Endothelial cell of umbilical vein (primary cell): Measurements from ENCODE around the gene LDLRAD3. TPM values are rescaled to one million over a fixed set of nuclear protein-coding genes. Genes with fewer than 3 reads are reported as not detected.

Source experiments
- BruUV-seq: library from RNA; stranded (reverse); fragments of 400-500 nt; replicated peaks from 2 replicates; lab custom pipeline; 2021; lab: Mats Ljungman, UMichigan
- CTCF ChIA-PET: fragments of 300-600, 350-600 bp; sonication (Branson Sonifier 250); formaldehyde crosslinking; loops from one replicate; lab custom pipeline; 2021; ENCODE audit warnings: antibody characterized with exemption, inconsistent platforms; lab: Charles Lee
- POLR2A ChIA-PET: fragments of 300-600, 350-600 bp; sonication (Branson Sonifier 250); formaldehyde crosslinking; loops from one replicate; lab custom pipeline; 2021; ENCODE audit warnings: antibody characterized with exemption, inconsistent platforms; lab: Charles Lee
- DNase-seq: peaks from one replicate; pipeline ENCODE4 v3.0.0-alpha.2; 2011; ENCODE audit warnings: low read depth, low spot score
- FAIRE-seq: peaks from 2 replicates; lab custom pipeline; 2011; peaks lifted over from hg19 to GRCh38; lab: Jason Lieb, UNC
- H2AFZ ChIP-seq: 2 replicates; pipeline ENCODE4 v1.6.0; 2012; ENCODE audit warnings: low read depth, low read length, control low read depth, inconsistent platforms
- H3K27ac ChIP-seq: 2 replicates; pipeline ENCODE4 v1.5.1; 2011; ENCODE audit warnings: low read depth, mild to moderate bottlenecking, control low read depth, low read length, moderate library complexity; ENCODE audit not compliant: insufficient read depth
- H3K27me3 ChIP-seq, 2 experiments: 2 replicates each; pipeline versions ENCODE4 v1.6.0 to v1.6.1; 2011; ENCODE audit warnings: low read length in 2 of 2, mixed read lengths in 1 of 2; ENCODE audit not compliant: control insufficient read depth in 2 of 2, insufficient read depth in 2 of 2
- H3K36me3 ChIP-seq, 2 experiments: 2 replicates in 1 of 2; 3 replicates in 1 of 2; pipeline ENCODE4 v1.5.1; 2011; ENCODE audit warnings: low read length in 2 of 2, mild to moderate bottlenecking in 1 of 2, moderate library complexity in 1 of 2; ENCODE audit not compliant: control insufficient read depth in 2 of 2, insufficient read depth in 2 of 2; ENCODE audit errors: extremely low read depth in 1 of 2
- H3K4me1 ChIP-seq: 3 replicates; pipeline ENCODE4 v1.5.1; 2011; ENCODE audit warnings: mild to moderate bottlenecking, low read length; ENCODE audit not compliant: control insufficient read depth, insufficient read depth; ENCODE audit errors: extremely low read depth
- H3K4me2 ChIP-seq: 2 replicates; pipeline ENCODE4 v1.6.1; 2011; ENCODE audit warnings: low read length, control low read depth, mixed read lengths; ENCODE audit not compliant: insufficient read depth
- H3K4me3 ChIP-seq, 3 experiments: fragments of 200-600 bp in 1 of 3; sonication (generic), shearing (Covaris generic) in 1 of 3; replicated peaks in 1 of 3; 2 replicates each; pipeline ENCODE4 v1.5.1; 2011 to 2016; ENCODE audit warnings: control low read depth in 3 of 3, low read length in 3 of 3, mild to moderate bottlenecking in 2 of 3, inconsistent platforms in 1 of 3, low read depth in 1 of 3, moderate library complexity in 1 of 3; ENCODE audit not compliant: insufficient read depth in 1 of 3
- H3K79me2 ChIP-seq: 2 replicates; pipeline ENCODE4 v1.6.0; 2012; ENCODE audit warnings: low read length, inconsistent platforms; ENCODE audit not compliant: control insufficient read depth, insufficient read depth
- H3K9ac ChIP-seq: replicated peaks from 2 replicates; pipeline ENCODE3; 2011; ENCODE audit warnings: low read length, control low read depth; ENCODE audit not compliant: insufficient read depth; ENCODE audit errors: extremely low read depth
- H3K9me1 ChIP-seq: replicated peaks from 3 replicates; pipeline ENCODE4 v1.6.0; 2011; ENCODE audit warnings: mild to moderate bottlenecking, low read length; ENCODE audit not compliant: control insufficient read depth, insufficient read depth; ENCODE audit errors: extremely low read depth
- H3K9me3 ChIP-seq: replicated peaks from 2 replicates; pipeline ENCODE4 v1.5.1; 2012; ENCODE audit warnings: low read length, inconsistent platforms; ENCODE audit not compliant: control insufficient read depth, insufficient read depth
- H4K20me1 ChIP-seq: replicated peaks from 2 replicates; pipeline ENCODE3; 2011; ENCODE audit warnings: mild to moderate bottlenecking, low read length; ENCODE audit not compliant: control insufficient read depth, insufficient read depth; ENCODE audit errors: extremely low read depth
- EZH2 ChIP-seq: IDR thresholded peaks from 2 replicates; pipeline ENCODE4 v1.6.1; 2012; ENCODE audit warnings: borderline replicate concordance, low read depth, mild to moderate bottlenecking, moderate library complexity, low read length, inconsistent platforms; ENCODE audit not compliant: severe bottlenecking
- FOS ChIP-seq: IDR thresholded peaks from 2 replicates; pipeline ENCODE4 v1.6.1; 2011; ENCODE audit warnings: mild to moderate bottlenecking, low read length, moderate library complexity, borderline replicate concordance; ENCODE audit not compliant: insufficient read depth
- GATA2 ChIP-seq: IDR thresholded peaks from 2 replicates; pipeline ENCODE4 v1.7.0; 2011; ENCODE audit warnings: low read depth, mild to moderate bottlenecking, moderate library complexity, mixed read lengths, low read length; ENCODE audit not compliant: insufficient read length, insufficient read depth
- JUN ChIP-seq: IDR thresholded peaks from 2 replicates; pipeline ENCODE4 v1.6.1; 2011; ENCODE audit warnings: borderline replicate concordance, low read depth; ENCODE audit not compliant: insufficient read length, insufficient read depth
- MYC ChIP-seq: IDR thresholded peaks from one replicate; pipeline ENCODE4 v1.6.1; 2011; ENCODE audit warnings: mild to moderate bottlenecking, low read depth, low read length
- POLR2A ChIP-seq: IDR thresholded peaks from 2 replicates; pipeline ENCODE4 v1.6.1; 2012; ENCODE audit warnings: low read depth, mild to moderate bottlenecking, control low read depth, low read length
- POLR2AphosphoS5 ChIP-seq: IDR thresholded peaks from 2 replicates; pipeline ENCODE4 v1.6.1; 2012; ENCODE audit warnings: low read depth, mild to moderate bottlenecking, control low read depth, low read length, moderate library complexity; ENCODE audit not compliant: insufficient read depth
- dilution Hi-C: fragments of 300-500 bp; cut with MboI; formaldehyde crosslinking; loops from one replicate; pipeline ENCODE4 v1.15.0; 2019; ENCODE audit warnings: low sequenced_read_pairs; ENCODE audit not compliant: extremely low pct_ligation_motif_present
- intact Hi-C: fragments of 100-400 bp; cut with micrococcal nuclease; formaldehyde crosslinking; loops from one replicate; pipeline ENCODE4 v1.10.0; 2022
- polyA plus RNA-seq, 4 experiments: library from polyadenylated mRNA; depleted of rRNA in 3 of 4; stranded (reverse) in 3 of 4; unstranded in 1 of 4; fragments of >200 nt; gene quantifications; 2 replicates each; pipeline versions ENCODE4 v1.2.1 to v1.2.3, GENCODE V29; 2011 to 2012; ENCODE audit warnings: missing spikeins in 1 of 4
- total RNA-seq: library from RNA; stranded (reverse); gene quantifications from 2 replicates; pipeline ENCODE4 v1.2.3, GENCODE V29; 2021
- TF ChIP-seq, protein P1 (sequence below), 2 donors: IDR thresholded peaks; 1 replicate in 1 of 2; 2 replicates in 1 of 2; pipeline ENCODE4 v1.5.1; 2011; ENCODE audit warnings: low read length in 2 of 2, mild to moderate bottlenecking in 2 of 2, moderate library complexity in 2 of 2, control low read depth in 1 of 2, inconsistent platforms in 1 of 2, low read depth in 1 of 2; ENCODE audit not compliant: insufficient read depth in 1 of 2; ENCODE audit errors: extremely low read depth in 1 of 2
- TF ChIP-seq, protein P2 (sequence below): IDR thresholded peaks from 2 replicates; pipeline ENCODE4 v1.6.1; 2011; ENCODE audit not compliant: insufficient read depth, insufficient read length

The LDLRAD3 gene
- total and polyA plus RNA-seq, 2 donors (not counting 3 experiments of a cell fraction or from before 2014, with no cell fraction given) = 17.9 to 25.1 TPM

DNA sequence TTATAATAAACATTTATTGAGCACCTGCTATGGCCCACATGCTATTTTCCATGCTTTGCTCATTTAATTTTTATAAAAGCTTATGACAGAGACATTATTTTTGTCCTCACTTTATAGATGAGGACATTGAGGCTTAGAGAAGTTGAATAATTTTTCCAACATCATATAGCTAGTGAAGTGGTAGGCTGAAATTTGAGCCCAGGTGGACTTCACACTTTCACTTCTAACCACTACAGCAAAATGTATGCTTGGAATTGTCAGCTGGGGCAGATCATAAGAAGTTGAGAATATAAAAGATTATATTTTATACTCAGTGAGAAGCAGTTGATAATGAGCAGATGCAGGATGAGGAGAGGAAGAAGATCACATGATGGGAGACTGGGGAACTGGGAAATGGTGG is 146.1 kb downstream of the LDLRAD3 start:
- Histone ChIP-seq H3K27ac (no peak overlapping the region), H3K9me3 (no peaks in the 10 kb centered on the region), H3K9me1 (no peaks in the 10 kb centered on the region), H3K4me2 (no peak overlapping the region), H4K20me1 (no peaks in the 10 kb centered on the region), H3K27me3 (no peaks in the 10 kb centered on the region), H3K9ac (no peak overlapping the region), H3K79me2 (no peaks in the 10 kb centered on the region), H3K36me3 (no peaks in the 10 kb centered on the region), H2AFZ (no peak overlapping the region), H3K4me3 (no peak overlapping the region), H3K4me1 (peaks cover 12% of the 10 kb centered on the region)
- intact Hi-C loops = no loop called here
- CTCF ChIA-PET = interaction anchor here (0.7 to 3.0 kb wide), 6 partner anchors 12 to 268 kb away, joined by 3 to 14 read pairs (median 4); no protein-coding TSS in a partner anchor
- no peak for DNase-seq
- TF ChIP-seq, protein P1, sequence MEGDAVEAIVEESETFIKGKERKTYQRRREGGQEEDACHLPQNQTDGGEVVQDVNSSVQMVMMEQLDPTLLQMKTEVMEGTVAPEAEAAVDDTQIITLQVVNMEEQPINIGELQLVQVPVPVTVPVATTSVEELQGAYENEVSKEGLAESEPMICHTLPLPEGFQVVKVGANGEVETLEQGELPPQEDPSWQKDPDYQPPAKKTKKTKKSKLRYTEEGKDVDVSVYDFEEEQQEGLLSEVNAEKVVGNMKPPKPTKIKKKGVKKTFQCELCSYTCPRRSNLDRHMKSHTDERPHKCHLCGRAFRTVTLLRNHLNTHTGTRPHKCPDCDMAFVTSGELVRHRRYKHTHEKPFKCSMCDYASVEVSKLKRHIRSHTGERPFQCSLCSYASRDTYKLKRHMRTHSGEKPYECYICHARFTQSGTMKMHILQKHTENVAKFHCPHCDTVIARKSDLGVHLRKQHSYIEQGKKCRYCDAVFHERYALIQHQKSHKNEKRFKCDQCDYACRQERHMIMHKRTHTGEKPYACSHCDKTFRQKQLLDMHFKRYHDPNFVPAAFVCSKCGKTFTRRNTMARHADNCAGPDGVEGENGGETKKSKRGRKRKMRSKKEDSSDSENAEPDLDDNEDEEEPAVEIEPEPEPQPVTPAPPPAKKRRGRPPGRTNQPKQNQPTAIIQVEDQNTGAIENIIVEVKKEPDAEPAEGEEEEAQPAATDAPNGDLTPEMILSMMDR (IDR thresholded peaks at IDR 0.05; ENCODE audit: extremely low read depth in 1 of 2, insufficient read depth in 1 of 2, low read depth in 1 of 2, low read length in 2 of 2) = no peak
- TF ChIP-seq GATA2 (no peak), POLR2AphosphoS5 (no peak)
- POLR2A ChIA-PET = interaction anchor here (0.6 kb wide), 1 partner anchor 25 kb away, joined by 3 read pairs; no protein-coding TSS in a partner anchor
- BruUV-seq = no TSS peak
- dilution Hi-C loops = no loop called here
- FAIRE-seq = no peak

DNA sequence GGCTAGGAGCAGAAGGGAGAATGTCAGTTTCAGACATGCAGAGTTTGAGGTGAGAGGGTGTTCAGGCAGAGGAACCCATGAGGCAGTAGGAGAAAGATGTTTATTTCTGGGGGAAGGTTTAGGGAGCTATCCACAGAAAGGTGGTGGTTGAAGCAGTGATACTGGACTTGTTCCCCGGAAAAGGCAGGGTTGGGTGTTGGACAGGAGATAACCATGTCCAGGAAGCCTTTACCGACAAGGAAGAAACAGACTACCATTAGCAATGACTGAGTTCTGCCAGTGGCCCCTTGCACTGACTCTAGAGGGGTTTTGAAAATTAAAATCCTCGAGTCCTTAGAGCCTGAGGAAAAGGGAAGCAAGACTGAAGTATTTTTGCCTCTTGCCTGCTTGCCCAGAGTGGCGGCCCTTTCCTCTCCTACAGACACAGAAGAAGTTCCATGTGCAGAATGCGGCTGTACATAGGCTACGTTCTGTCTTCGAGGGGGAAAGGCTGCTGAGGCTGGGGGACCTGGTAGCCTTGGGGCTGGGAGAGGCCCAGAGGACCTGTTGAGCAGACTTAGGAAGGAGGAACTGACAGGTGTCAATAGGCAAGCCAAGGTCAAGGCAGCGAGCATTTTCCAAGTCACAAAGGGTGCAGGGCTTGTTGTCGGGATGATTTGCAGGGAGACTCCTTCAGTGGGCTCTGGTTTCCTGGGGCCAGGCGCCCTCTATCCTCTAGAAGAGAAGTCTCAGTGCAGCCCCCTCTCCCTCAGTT is 146.7 kb downstream of the LDLRAD3 start:
- no peaks in the 10 kb centered on the region for H3K79me2 ChIP-seq
- ChIA-PET POLR2A (no interaction called here), CTCF (interaction anchor here (0.7 to 3.0 kb wide), 7 partner anchors 13 to 268 kb away, joined by 3 to 14 read pairs (median 3); no protein-coding TSS in a partner anchor)
- H3K27ac ChIP-seq = no peak overlapping the region
- H3K9me3 ChIP-seq = no peaks in the 10 kb centered on the region
- H2AFZ ChIP-seq = no peak overlapping the region
- DNase-seq = no peak
- intact Hi-C loops = no loop called here
- no peak overlapping the region for H3K4me2 ChIP-seq
- no peaks in the 10 kb centered on the region for H4K20me1 ChIP-seq
- H3K4me1 ChIP-seq = peaks cover 12% of the 10 kb centered on the region
- no peak overlapping the region for H3K4me3 ChIP-seq
- H3K36me3 ChIP-seq = no peaks in the 10 kb centered on the region
- no peaks in the 10 kb centered on the region for H3K9me1 ChIP-seq
- H3K9ac ChIP-seq = no peak overlapping the region
- H3K27me3 ChIP-seq = no peaks in the 10 kb centered on the region
- TF ChIP-seq MYC (no peak), POLR2A (no peak), POLR2AphosphoS5 (no peak), JUN (no peak), FOS (no peak), EZH2 (no peak)
- TF ChIP-seq, protein P1 (IDR thresholded peaks at IDR 0.05; ENCODE audit: extremely low read depth in 1 of 2, insufficient read depth in 1 of 2, low read depth in 1 of 2, low read length in 2 of 2) = no peak
- TF ChIP-seq, protein P2, sequence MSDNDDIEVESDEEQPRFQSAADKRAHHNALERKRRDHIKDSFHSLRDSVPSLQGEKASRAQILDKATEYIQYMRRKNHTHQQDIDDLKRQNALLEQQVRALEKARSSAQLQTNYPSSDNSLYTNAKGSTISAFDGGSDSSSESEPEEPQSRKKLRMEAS = no peak
- dilution Hi-C loops = no loop called here
- FAIRE-seq = no peak
- no TSS peak for BruUV-seq
